Measurements from ENCODE around the gene CNPY1. TPM values are rescaled to one million over a fixed set of nuclear protein-coding genes. Genes with fewer than 3 reads are reported as not detected.

CNPY1 gene
- total and polyA plus RNA-seq, 9 of the 15 experiments (the other 6 are each of a cell fraction or from before 2014, with no cell fraction given) = not detected

DNA sequence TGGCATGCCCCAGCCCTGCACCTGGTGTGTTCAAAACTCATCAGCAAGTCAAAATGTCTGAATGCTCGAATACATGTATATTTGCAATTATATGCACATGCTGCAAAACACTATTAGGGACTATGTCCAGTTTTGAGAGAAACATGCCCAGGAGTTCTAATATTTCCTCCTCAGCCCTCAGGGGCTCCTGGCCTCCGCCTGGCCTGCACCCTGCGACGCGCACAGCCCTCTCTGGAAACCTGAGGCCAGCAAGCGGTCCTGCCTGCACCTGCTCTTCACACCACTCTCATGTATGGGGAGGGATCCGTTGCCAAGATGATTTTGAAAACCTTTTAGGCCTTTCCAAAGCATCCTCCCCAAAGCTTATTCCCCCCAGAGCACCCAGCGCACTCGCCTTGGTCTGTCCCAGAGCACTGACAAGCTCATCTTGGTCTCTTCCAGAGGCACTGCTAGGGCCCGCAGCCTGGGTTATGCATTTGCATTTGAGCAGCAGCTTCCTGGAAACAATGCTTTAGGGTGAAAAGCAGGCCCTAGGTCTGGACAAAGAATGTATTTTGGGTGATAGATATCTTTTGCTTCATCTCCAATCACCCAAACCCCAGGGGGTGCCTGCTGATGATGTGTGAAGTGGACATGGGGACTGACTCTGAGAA lies 22.6 kb upstream of the CNPY1 start:
- in situ Hi-C loops (cut with MboI) = no loop called here
- no TSS peak for BruUV-seq (replicated peaks)
- peaks cover 69 to 88% of the 10 kb centered on the region in 2 experiments for H3K27me3 ChIP-seq (ENCODE audit: control insufficient read depth in 2 of 2, insufficient read depth in 2 of 2, low read length in 2 of 2)
- DNase-seq (ENCODE audit: extremely low read depth in 1 of 4, low spot score in 3 of 4) (no peak), ATAC-seq (no peak), FAIRE-seq (no peak)
- no peak overlapping the region for H3K4me3 ChIP-seq
- H3K79me2 ChIP-seq (ENCODE audit: control insufficient read depth, insufficient read depth, low read length) = no peaks in the 10 kb centered on the region
- no peak overlapping the region for H3K4me2 ChIP-seq (ENCODE audit: insufficient read depth, low read length)
- no peak overlapping the region for H2AFZ ChIP-seq (ENCODE audit: low read depth, low read length)
- no peak for TF ChIP-seq NCOA6 (IDR thresholded peaks at IDR 0.05)
- no peak for TF ChIP-seq CBX1 (IDR thresholded peaks at IDR 0.05; ENCODE audit: low read depth)
- TF ChIP-seq FIP1L1 (IDR thresholded peaks at IDR 0.05; ENCODE audit: low read depth, low read length, poor library complexity, severe bottlenecking) = no peak
- TF ChIP-seq BCL6 (CRISPR knock-in tag; IDR thresholded peaks at IDR 0.05) = no peak
- TF ChIP-seq SIRT6 (IDR thresholded peaks at IDR 0.05; ENCODE audit: low read depth, low read length) = no peak
- no peak for TF ChIP-seq ZNF24 (IDR thresholded peaks at IDR 0.05)
- no peak for TF ChIP-seq KLF16 (IDR thresholded peaks at IDR 0.05)
- no peak for TF ChIP-seq HIVEP1 (CRISPR knock-in tag; IDR thresholded peaks at IDR 0.05)
- TF ChIP-seq, protein P1, sequence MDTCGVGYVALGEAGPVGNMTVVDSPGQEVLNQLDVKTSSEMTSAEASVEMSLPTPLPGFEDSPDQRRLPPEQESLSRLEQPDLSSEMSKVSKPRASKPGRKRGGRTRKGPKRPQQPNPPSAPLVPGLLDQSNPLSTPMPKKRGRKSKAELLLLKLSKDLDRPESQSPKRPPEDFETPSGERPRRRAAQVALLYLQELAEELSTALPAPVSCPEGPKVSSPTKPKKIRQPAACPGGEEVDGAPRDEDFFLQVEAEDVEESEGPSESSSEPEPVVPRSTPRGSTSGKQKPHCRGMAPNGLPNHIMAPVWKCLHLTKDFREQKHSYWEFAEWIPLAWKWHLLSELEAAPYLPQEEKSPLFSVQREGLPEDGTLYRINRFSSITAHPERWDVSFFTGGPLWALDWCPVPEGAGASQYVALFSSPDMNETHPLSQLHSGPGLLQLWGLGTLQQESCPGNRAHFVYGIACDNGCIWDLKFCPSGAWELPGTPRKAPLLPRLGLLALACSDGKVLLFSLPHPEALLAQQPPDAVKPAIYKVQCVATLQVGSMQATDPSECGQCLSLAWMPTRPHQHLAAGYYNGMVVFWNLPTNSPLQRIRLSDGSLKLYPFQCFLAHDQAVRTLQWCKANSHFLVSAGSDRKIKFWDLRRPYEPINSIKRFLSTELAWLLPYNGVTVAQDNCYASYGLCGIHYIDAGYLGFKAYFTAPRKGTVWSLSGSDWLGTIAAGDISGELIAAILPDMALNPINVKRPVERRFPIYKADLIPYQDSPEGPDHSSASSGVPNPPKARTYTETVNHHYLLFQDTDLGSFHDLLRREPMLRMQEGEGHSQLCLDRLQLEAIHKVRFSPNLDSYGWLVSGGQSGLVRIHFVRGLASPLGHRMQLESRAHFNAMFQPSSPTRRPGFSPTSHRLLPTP (IDR thresholded peaks at IDR 0.05; ENCODE audit: borderline replicate concordance, extremely low read depth, insufficient read length) = no peak
- no peak for TF ChIP-seq ZNF644 (tag; IDR thresholded peaks at IDR 0.05; ENCODE audit: low read depth)
- TF ChIP-seq FOS (IDR thresholded peaks at IDR 0.05; ENCODE audit: extremely low read depth, insufficient read length) = no peak
- TF ChIP-seq, protein P2, sequence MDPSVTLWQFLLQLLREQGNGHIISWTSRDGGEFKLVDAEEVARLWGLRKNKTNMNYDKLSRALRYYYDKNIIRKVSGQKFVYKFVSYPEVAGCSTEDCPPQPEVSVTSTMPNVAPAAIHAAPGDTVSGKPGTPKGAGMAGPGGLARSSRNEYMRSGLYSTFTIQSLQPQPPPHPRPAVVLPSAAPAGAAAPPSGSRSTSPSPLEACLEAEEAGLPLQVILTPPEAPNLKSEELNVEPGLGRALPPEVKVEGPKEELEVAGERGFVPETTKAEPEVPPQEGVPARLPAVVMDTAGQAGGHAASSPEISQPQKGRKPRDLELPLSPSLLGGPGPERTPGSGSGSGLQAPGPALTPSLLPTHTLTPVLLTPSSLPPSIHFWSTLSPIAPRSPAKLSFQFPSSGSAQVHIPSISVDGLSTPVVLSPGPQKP (CRISPR knock-in tag; IDR thresholded peaks at IDR 0.05) = no peak
- no peak for TF ChIP-seq PTTG1 (tag; IDR thresholded peaks at IDR 0.05; ENCODE audit: low read depth)
- TF ChIP-seq SAFB (IDR thresholded peaks at IDR 0.05; ENCODE audit: borderline replicate concordance, low read depth, low read length) = no peak
- TF ChIP-seq KDM1A (IDR thresholded peaks at IDR 0.05) = no peak
- H4K20me1 ChIP-seq (replicated peaks; ENCODE audit: control insufficient read depth, insufficient read depth, low read length) = peaks cover 21% of the 10 kb centered on the region
- WGBS (ENCODE audit: insufficient coverage, low coverage, missing lambda C conversion rate) = 5% methylated on average over 10 of the region's 10 CpGs
- no peaks in the 10 kb centered on the region for H3K9me3 ChIP-seq (replicated peaks; ENCODE audit: control insufficient read depth, insufficient read depth, low read depth, low read length)
- H3K36me3 ChIP-seq (ENCODE audit: control insufficient read depth, insufficient read depth, low read length) = no peaks in the 10 kb centered on the region
- no peak overlapping the region for H3K9ac ChIP-seq (ENCODE audit: insufficient read depth in 1 of 2, low read depth in 2 of 2, low read length in 2 of 2)
- intact Hi-C loops (cut with micrococcal nuclease) = no loop called here
- H3K4me1 ChIP-seq (replicated peaks in 1 of 2; ENCODE audit: control insufficient read depth in 2 of 2, insufficient read depth in 2 of 2, low read length in 2 of 2) = peaks cover 0 to 7% of the 10 kb centered on the region in 2 experiments; a peak in 1 of 5 replicates
- H3K27ac ChIP-seq (ENCODE audit: extremely low read depth, low read depth, low read length) = no peak overlapping the region
- ChIA-PET POLR2A (interaction anchor here (0.6 kb wide), 1 partner anchor 23 kb away, joined by 4 read pairs; no protein-coding TSS in a partner anchor), CTCF (ENCODE audit: low intra/inter-chr PET ratio) (no interaction called here)
- no peaks in the 10 kb centered on the region for H3K9me1 ChIP-seq (ENCODE audit: control insufficient read depth, insufficient read depth, low read length)

Measured in K562 (cell line).